WTC11 (cell line): ENCODE results near the gene CEP85L. TPM values are rescaled to one million over a fixed set of nuclear protein-coding genes. Genes with fewer than 3 reads are reported as not detected.

Experiments used
- ATAC-seq: fragments of 200-7000 bp; cut with Tn5 transposase; 2 replicates; pipeline ENCODE4 v1.10.0; 2021; ENCODE audit warnings: mild to moderate bottlenecking, moderate library complexity
- CTCF ChIA-PET: fragments of 300-600 bp; sonication (Branson Sonifier 250); formaldehyde crosslinking; loops from one replicate; lab custom pipeline; 2021; ENCODE audit warnings: antibody characterized with exemption; lab: Charles Lee
- POLR2A ChIA-PET: fragments of 350-600 bp; sonication (Branson Sonifier 250); formaldehyde crosslinking; loops from one replicate; lab custom pipeline; 2021; ENCODE audit warnings: antibody characterized with exemption; lab: Charles Lee
- DNase-seq: peaks from one replicate; pipeline ENCODE4 v3.0.0; 2021; ENCODE audit warnings: low spot score
- H3K27ac Mint-ChIP-seq: 2 replicates; pipeline ENCODE4 v1.8.0; 2021; ENCODE audit warnings: mixed read lengths
- H3K27me3 Mint-ChIP-seq: 2 replicates; pipeline ENCODE4 v1.8.0; 2021; ENCODE audit warnings: low read depth, mild to moderate bottlenecking, moderate library complexity, mixed read lengths
- H3K36me3 Mint-ChIP-seq: 2 replicates; pipeline ENCODE4 v1.8.0; 2021; ENCODE audit warnings: mixed read lengths
- H3K4me1 Mint-ChIP-seq: 2 replicates; pipeline ENCODE4 v1.8.0; 2022; ENCODE audit warnings: mixed read lengths
- H3K4me3 Mint-ChIP-seq: 2 replicates; pipeline ENCODE4 v1.8.0; 2021; ENCODE audit warnings: mild to moderate bottlenecking, moderate library complexity, mixed read lengths
- H3K9me3 Mint-ChIP-seq: 2 replicates; pipeline ENCODE4 v1.8.0; 2021; ENCODE audit warnings: mixed read lengths
- ATF6 ChIP-seq: sonication (generic); formaldehyde crosslinking; IDR thresholded peaks from 2 replicates; pipeline ENCODE4 v1.8.1; 2023; ENCODE audit warnings: mild to moderate bottlenecking, missing genetic modification reagents
- CDX4 ChIP-seq: fragments of 250-450 bp; sonication (Bioruptor Pico); IDR thresholded peaks from 2 replicates; pipeline ENCODE4 v1.9.0; 2021; ENCODE audit warnings: moderate library complexity, mild to moderate bottlenecking, inconsistent platforms, borderline replicate concordance
- CREM ChIP-seq: sonication (generic); formaldehyde crosslinking; IDR thresholded peaks from 2 replicates; pipeline ENCODE4 v1.8.1; 2022; ENCODE audit warnings: mild to moderate bottlenecking, missing genetic modification reagents, moderate library complexity
- E2F1 ChIP-seq: sonication (generic); formaldehyde crosslinking; IDR thresholded peaks from 2 replicates; pipeline ENCODE4 v1.8.0; 2022; ENCODE audit warnings: mild to moderate bottlenecking, missing genetic modification reagents
- EMX1 ChIP-seq: fragments of 250-450 bp; sonication (Bioruptor Pico); IDR thresholded peaks from 2 replicates; pipeline ENCODE4 v1.8.0; 2021; ENCODE audit warnings: mild to moderate bottlenecking
- IRF1 ChIP-seq: sonication (generic); formaldehyde crosslinking; IDR thresholded peaks from 2 replicates; pipeline ENCODE4 v1.8.0; 2023; ENCODE audit warnings: missing genetic modification reagents
- IRF2 ChIP-seq: sonication (generic); formaldehyde crosslinking; IDR thresholded peaks from 2 replicates; pipeline ENCODE4 v1.8.0; 2022; ENCODE audit warnings: low read depth, missing genetic modification reagents, borderline replicate concordance
- MLX ChIP-seq: sonication (generic); formaldehyde crosslinking; IDR thresholded peaks from 2 replicates; pipeline ENCODE4 v1.8.1; 2023; ENCODE audit warnings: mild to moderate bottlenecking, missing genetic modification reagents, moderate library complexity
- MYBL2 ChIP-seq: sonication (generic); formaldehyde crosslinking; IDR thresholded peaks from 2 replicates; pipeline ENCODE4 v1.8.1; 2023; ENCODE audit warnings: mild to moderate bottlenecking, moderate library complexity, missing genetic modification reagents
- NFYB ChIP-seq: sonication (generic); formaldehyde crosslinking; conservative IDR thresholded peaks from 2 replicates; pipeline ENCODE4 v1.8.0; 2022; ENCODE audit warnings: low read depth, missing genetic modification reagents
- PRDM15 ChIP-seq: sonication (generic); formaldehyde crosslinking; IDR thresholded peaks from 2 replicates; pipeline ENCODE4 v1.8.0; 2022; ENCODE audit warnings: missing genetic modification reagents
- SP1 ChIP-seq: sonication (generic); formaldehyde crosslinking; conservative IDR thresholded peaks from 2 replicates; pipeline ENCODE4 v1.8.1; 2022; ENCODE audit warnings: missing genetic modification reagents
- ZBTB43 ChIP-seq: sonication (generic); formaldehyde crosslinking; IDR thresholded peaks from 2 replicates; pipeline ENCODE4 v1.8.1; 2023; ENCODE audit warnings: mild to moderate bottlenecking, missing genetic modification reagents
- ZMAT4 ChIP-seq: fragments of 250-450 bp; sonication (Bioruptor Pico); IDR thresholded peaks from 2 replicates; pipeline ENCODE4 v1.9.0; 2021; ENCODE audit warnings: mild to moderate bottlenecking
- ZNF219 ChIP-seq: sonication (generic); formaldehyde crosslinking; IDR thresholded peaks from 2 replicates; pipeline ENCODE4 v1.8.0; 2023; ENCODE audit warnings: missing genetic modification reagents, mild to moderate bottlenecking, borderline replicate concordance
- ZNF416 ChIP-seq: fragments of 250-450 bp; sonication (Bioruptor Pico); IDR thresholded peaks from 2 replicates; pipeline ENCODE4 v1.9.0; 2021; ENCODE audit warnings: mild to moderate bottlenecking, inconsistent platforms
- total RNA-seq: library from RNA; stranded (reverse); gene quantifications from 3 replicates; pipeline ENCODE4 v1.2.3, GENCODE V29; 2021

Gene CEP85L
- total RNA-seq, 1 experiment from 2014 or later = 32.5 TPM

- TF ChIP-seq ZBTB43 (CRISPR knock-in tag) = no peak
Observed at GRCh38 chr6:118451839-118452238, 199.6 kb downstream of the CEP85L start (continued).

GRCh38 chr6:118444796-118445195 lies 206.6 kb downstream of the CEP85L start:
- Mint-ChIP-seq H3K4me3 (no peak overlapping the region), H3K4me1 (no peaks in the 10 kb centered on the region), H3K27me3 (peaks cover 4% of the 10 kb centered on the region; the same call in 1 of the 2 replicates), H3K9me3 (peaks cover 74% of the 10 kb centered on the region), H3K36me3 (peaks cover 30% of the 10 kb centered on the region), H3K27ac (no peak overlapping the region)
- DNase-seq (no peak), ATAC-seq (no peak)
- TF ChIP-seq SP1 (CRISPR knock-in tag) (no peak), IRF2 (CRISPR knock-in tag) (no peak), MLX (no peak), E2F1 (no peak), CDX4 (no peak), EMX1 (CRISPR knock-in tag) (no peak), ZMAT4 (CRISPR knock-in tag) (no peak), ZNF219 (CRISPR knock-in tag) (no peak), ZNF416 (CRISPR knock-in tag) (no peak), MYBL2 (CRISPR knock-in tag) (no peak), CREM (no peak), ATF6 (no peak), NFYB (CRISPR knock-in tag) (no peak), IRF1 (no peak), PRDM15 (CRISPR knock-in tag) (no peak)
- POLR2A ChIA-PET = no interaction called here
- CTCF ChIA-PET = no interaction called here
